ENCODE measurements around the gene MANSC4. TPM values are rescaled to one million over a fixed set of nuclear protein-coding genes. Genes with fewer than 3 reads are reported as not detected.
A peak's percentile ranks its signal among the peaks of the same experiment; 100 is the strongest.

MANSC4 gene
- total and polyA plus RNA-seq, 11 donors, result not detected

DNA sequence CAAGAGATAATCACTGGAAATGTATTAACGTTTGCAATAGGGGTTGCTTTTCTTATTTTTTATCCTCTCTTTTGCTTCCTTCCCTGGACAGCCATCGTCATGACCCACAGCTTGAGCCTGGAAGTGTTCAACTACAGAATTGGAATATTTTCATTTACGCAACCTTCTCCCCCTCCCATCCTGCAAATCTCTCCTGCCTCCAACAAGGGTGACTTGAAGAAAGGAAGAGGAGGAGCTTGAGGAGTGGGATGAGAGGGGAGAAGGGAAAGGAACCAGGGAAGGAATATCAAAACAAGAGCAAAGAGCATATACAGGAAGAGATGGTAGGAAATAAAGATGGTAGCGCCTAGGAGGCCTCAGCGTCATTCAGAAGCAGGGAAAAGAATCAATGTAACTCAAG is 1.6 kb upstream of the MANSC4 start:
- Histone ChIP-seq H3K9me3 (no peaks in the 10 kb centered on the region), H3K4me3 (peak overlapping the region in 8 of 12 donors; percentile 72 to 94 (median 87)), H3K4me1 (peaks cover 0 to 49% (median 21%) of the 10 kb centered on the region in 12 donors), H3K27me3 (no peaks in the 10 kb centered on the region), H3K27ac (peak overlapping the region in 4 of 12 donors; percentile 23 to 93 (median 64)), H3K36me3 (peaks cover 0 to 10% (median 0%) of the 10 kb centered on the region in 9 donors)
- DNase-seq (no peak), ATAC-seq (no peak)
- intact Hi-C loops (cut with DNase I), result loop anchor here in 2 of 10 donors (1.0 to 10.0 kb wide), 3 partner anchors 16 to 69 kb away; partner anchors contain the start of gene MRPS35 (in 1 of the 2)
- TF ChIP-seq, protein P1, sequence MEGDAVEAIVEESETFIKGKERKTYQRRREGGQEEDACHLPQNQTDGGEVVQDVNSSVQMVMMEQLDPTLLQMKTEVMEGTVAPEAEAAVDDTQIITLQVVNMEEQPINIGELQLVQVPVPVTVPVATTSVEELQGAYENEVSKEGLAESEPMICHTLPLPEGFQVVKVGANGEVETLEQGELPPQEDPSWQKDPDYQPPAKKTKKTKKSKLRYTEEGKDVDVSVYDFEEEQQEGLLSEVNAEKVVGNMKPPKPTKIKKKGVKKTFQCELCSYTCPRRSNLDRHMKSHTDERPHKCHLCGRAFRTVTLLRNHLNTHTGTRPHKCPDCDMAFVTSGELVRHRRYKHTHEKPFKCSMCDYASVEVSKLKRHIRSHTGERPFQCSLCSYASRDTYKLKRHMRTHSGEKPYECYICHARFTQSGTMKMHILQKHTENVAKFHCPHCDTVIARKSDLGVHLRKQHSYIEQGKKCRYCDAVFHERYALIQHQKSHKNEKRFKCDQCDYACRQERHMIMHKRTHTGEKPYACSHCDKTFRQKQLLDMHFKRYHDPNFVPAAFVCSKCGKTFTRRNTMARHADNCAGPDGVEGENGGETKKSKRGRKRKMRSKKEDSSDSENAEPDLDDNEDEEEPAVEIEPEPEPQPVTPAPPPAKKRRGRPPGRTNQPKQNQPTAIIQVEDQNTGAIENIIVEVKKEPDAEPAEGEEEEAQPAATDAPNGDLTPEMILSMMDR (IDR thresholded peaks at IDR 0.05), result no peak
- TF ChIP-seq POLR2A (IDR thresholded peaks at IDR 0.05), result no peak
- 64 to 70% (median 67%) methylated on average over 5 of the region's 5 CpGs for WGBS, 4 donors

DNA sequence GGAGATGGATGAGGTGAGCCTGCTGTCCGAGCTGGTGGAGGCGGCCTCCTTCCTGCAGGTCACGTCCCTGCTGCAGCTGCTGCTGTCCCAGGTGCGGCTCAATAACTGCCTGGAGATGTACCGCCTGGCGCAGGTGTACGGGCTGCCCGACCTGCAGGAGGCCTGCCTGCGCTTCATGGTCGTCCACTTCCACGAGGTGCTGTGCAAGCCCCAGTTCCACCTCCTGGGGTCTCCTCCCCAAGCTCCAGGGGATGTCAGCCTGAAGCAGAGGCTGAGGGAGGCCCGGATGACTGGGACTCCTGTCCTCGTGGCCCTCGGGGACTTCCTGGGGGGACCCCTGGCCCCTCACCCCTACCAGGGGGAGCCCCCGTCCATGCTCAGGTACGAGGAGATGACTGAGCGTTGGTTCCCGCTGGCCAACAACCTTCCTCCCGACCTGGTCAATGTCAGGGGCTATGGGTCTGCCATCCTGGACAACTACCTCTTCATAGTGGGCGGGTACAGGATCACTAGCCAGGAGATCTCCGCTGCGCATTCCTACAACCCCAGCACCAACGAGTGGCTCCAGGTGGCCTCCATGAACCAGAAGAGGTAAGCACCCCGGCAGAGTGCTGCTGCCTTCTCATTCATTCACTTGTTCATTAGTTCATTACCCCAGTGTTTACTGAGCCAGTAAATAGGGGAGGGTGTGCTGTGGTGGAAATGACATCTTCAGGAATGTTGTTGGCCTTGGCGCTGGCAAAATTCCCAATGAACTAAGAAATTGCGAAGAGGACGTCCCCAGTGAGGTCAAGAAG is 774 bp upstream of the MANSC4 start:
- 7 to 16% (median 9%) methylated on average over 10 to 27 of the region's 27 CpGs for WGBS, 4 donors
- peak overlapping the region; percentile 72 to 94 (median 84) for H3K4me3 ChIP-seq
- H3K27ac ChIP-seq, result peak overlapping the region; percentile 75 to 93 (median 88)
- ATAC-seq, result peak; percentile 1 to 14 (median 9)
- peaks cover 0 to 10% (median 0%) of the 10 kb centered on the region in 9 donors for H3K36me3 ChIP-seq
- TF ChIP-seq, protein P1 (IDR thresholded peaks at IDR 0.05), result no peak
- H3K9me3 ChIP-seq, result no peaks in the 10 kb centered on the region
- intact Hi-C loops (cut with DNase I), result loop anchor here in 2 of 10 donors (5.0 to 10.0 kb wide), 2 partner anchors 56 to 69 kb away; partner anchors contain the start of gene MRPS35 (in 1 of the 2)
- no peaks in the 10 kb centered on the region for H3K27me3 ChIP-seq
- peaks cover 0 to 41% (median 21%) of the 10 kb centered on the region in 12 donors for H3K4me1 ChIP-seq
- peak in 4 of 5 donors; percentile 14 to 32 (median 26) for DNase-seq

DNA sequence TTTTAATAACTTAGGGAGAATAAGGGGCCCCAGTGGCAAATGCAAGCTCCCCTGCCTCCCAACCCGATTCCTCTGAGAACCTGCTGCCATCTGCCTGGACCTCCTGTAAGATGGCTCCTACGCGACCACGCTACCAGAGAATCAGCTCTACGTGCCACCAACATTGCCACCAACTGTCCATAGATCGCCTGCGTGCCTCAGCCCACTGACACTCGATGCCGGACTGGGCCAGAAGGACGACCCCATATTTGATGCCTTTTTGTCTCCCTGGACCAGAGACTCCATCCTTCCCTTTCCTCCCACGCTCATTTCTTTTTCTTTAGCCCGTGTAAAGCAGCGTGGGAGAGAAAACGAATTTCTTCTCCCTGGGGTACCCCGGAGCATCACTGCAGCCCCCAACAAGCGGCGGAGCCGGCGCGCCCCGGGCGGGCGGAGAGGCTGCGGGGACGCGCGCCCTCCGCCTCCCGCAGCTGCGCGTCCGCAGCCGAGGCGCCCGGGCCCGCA is 568 bp downstream of the MANSC4 start:
- no peaks in the 10 kb centered on the region for H3K27me3 ChIP-seq
- H3K4me1 ChIP-seq, result peaks cover 0 to 35% (median 21%) of the 10 kb centered on the region in 12 donors
- TF ChIP-seq, protein P1 (IDR thresholded peaks at IDR 0.05), result no peak
- TF ChIP-seq POLR2A (IDR thresholded peaks at IDR 0.05), result no peak
- H3K27ac ChIP-seq, result peak overlapping the region; percentile 75 to 93 (median 88)
- H3K4me3 ChIP-seq, result peak overlapping the region; percentile 72 to 94 (median 84)
- intact Hi-C loops (cut with DNase I), result no loop called here
- no peaks in the 10 kb centered on the region for H3K9me3 ChIP-seq
- ATAC-seq, result no peak
- WGBS, 4 donors, result 2 to 8% (median 4%) methylated on average over 23 to 36 of the region's 36 CpGs
- peak in 2 of 5 donors; percentile 16 to 20 for DNase-seq
- peaks cover 0 to 10% (median 0%) of the 10 kb centered on the region in 9 donors for H3K36me3 ChIP-seq

DNA sequence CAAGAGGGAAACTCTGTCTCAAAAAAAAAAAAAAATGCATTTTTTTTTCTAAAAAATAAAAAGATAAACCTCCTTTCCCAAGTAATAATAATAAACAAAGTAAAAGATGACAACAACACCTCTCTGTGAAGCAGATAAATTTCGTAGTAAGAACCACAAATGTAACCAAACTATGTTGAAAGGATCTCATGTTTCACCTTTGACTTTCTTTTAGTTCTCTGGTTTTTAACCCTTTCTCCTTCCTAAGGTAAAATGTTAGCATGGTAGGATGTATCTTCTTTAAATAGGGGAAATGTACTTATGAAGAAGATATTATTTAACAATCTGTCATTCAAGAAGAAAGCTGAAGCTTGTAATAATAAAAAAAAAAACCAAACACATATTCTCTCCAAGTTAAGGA is 1.8 kb downstream of the MANSC4 start:
- intact Hi-C loops (cut with DNase I), result no loop called here
- WGBS, 4 donors, result 59 to 63% (median 61%) methylated on average over 1 of the region's 1 CpG
- H3K36me3 ChIP-seq, result peaks cover 0 to 10% (median 0%) of the 10 kb centered on the region in 9 donors
- H3K4me3 ChIP-seq, result no peak overlapping the region
- H3K27ac ChIP-seq, result no peak overlapping the region
- H3K4me1 ChIP-seq, result peaks cover 0 to 33% (median 21%) of the 10 kb centered on the region in 12 donors
- ATAC-seq, result no peak
- TF ChIP-seq, protein P1 (IDR thresholded peaks at IDR 0.05), result no peak
- no peak for TF ChIP-seq POLR2A (IDR thresholded peaks at IDR 0.05)
- DNase-seq, result no peak
- no peaks in the 10 kb centered on the region for H3K9me3 ChIP-seq
- H3K27me3 ChIP-seq, result no peaks in the 10 kb centered on the region

Data from heart left ventricle (tissue), 16 donors.